ENCODE results near the gene GPC3. TPM values are rescaled to one million over a fixed set of nuclear protein-coding genes. Genes with fewer than 3 reads are reported as not detected.

Gene GPC3
- total and polyA plus RNA-seq, 2 experiments from 2014 or later: 36.8 to 60.1 TPM

GRCh38 chrX:133905305-133905704 is 80.1 kb downstream of the GPC3 start:
- DNase-seq (ENCODE audit: low spot score) (no peak), ATAC-seq (no peak)
- no peak overlapping the region for H3K27ac Mint-ChIP-seq
- H3K9me3 Mint-ChIP-seq: no peaks in the 10 kb centered on the region
- Histone ChIP-seq H4K20me1 (replicated peaks; ENCODE audit: insufficient read depth) (no peaks in the 10 kb centered on the region), H3K79me2 (replicated peaks; ENCODE audit: insufficient read depth) (no peaks in the 10 kb centered on the region), H3K4me2 (no peak overlapping the region), H3K27ac (ENCODE audit: low read depth) (no peak overlapping the region), H3K4me1 (ENCODE audit: insufficient read depth) (no peaks in the 10 kb centered on the region), H3K27me3 (ENCODE audit: insufficient read depth) (no peaks in the 10 kb centered on the region), H3K9me2 (ENCODE audit: insufficient read depth) (no peaks in the 10 kb centered on the region), H2AFZ (no peak overlapping the region), H3K36me3 (ENCODE audit: insufficient read depth) (no peaks in the 10 kb centered on the region), H3F3A (replicated peaks; ENCODE audit: low read depth) (no peaks in the 10 kb centered on the region), H3K4me3 (no peak overlapping the region)
- H3K4me3 Mint-ChIP-seq: no peak overlapping the region
- no peaks in the 10 kb centered on the region for H3K36me3 Mint-ChIP-seq (ENCODE audit: low read depth)
- TF ChIP-seq JUNB (IDR thresholded peaks at IDR 0.05; ENCODE audit: unreplicated experiment) (no peak), ZNF462 (CRISPR knock-in tag; IDR thresholded peaks at IDR 0.05) (no peak), NANOG (IDR thresholded peaks at IDR 0.05; ENCODE audit: borderline replicate concordance) (no peak), ZNF114 (CRISPR knock-in tag; IDR thresholded peaks at IDR 0.05) (no peak), ETS1 (IDR thresholded peaks at IDR 0.05) (no peak), EZH2phosphoT487 (IDR thresholded peaks at IDR 0.05; ENCODE audit: unreplicated experiment) (no peak), EZH2 (IDR thresholded peaks at IDR 0.05; ENCODE audit: low read depth, unreplicated experiment) (no peak), CTCF (conservative IDR thresholded peaks at IDR 0.05; ENCODE audit: low read depth in 2 of 2) (no peak), ZNF331 (CRISPR knock-in tag; IDR thresholded peaks at IDR 0.05; ENCODE audit: low read depth) (no peak), CREB1 (CRISPR knock-in tag; IDR thresholded peaks at IDR 0.05; ENCODE audit: low read depth) (no peak), POLR2AphosphoS5 (IDR thresholded peaks at IDR 0.05; ENCODE audit: low read depth) (no peak), STAT1 (IDR thresholded peaks at IDR 0.05; ENCODE audit: unreplicated experiment) (no peak)
- TF ChIP-seq, protein P1, sequence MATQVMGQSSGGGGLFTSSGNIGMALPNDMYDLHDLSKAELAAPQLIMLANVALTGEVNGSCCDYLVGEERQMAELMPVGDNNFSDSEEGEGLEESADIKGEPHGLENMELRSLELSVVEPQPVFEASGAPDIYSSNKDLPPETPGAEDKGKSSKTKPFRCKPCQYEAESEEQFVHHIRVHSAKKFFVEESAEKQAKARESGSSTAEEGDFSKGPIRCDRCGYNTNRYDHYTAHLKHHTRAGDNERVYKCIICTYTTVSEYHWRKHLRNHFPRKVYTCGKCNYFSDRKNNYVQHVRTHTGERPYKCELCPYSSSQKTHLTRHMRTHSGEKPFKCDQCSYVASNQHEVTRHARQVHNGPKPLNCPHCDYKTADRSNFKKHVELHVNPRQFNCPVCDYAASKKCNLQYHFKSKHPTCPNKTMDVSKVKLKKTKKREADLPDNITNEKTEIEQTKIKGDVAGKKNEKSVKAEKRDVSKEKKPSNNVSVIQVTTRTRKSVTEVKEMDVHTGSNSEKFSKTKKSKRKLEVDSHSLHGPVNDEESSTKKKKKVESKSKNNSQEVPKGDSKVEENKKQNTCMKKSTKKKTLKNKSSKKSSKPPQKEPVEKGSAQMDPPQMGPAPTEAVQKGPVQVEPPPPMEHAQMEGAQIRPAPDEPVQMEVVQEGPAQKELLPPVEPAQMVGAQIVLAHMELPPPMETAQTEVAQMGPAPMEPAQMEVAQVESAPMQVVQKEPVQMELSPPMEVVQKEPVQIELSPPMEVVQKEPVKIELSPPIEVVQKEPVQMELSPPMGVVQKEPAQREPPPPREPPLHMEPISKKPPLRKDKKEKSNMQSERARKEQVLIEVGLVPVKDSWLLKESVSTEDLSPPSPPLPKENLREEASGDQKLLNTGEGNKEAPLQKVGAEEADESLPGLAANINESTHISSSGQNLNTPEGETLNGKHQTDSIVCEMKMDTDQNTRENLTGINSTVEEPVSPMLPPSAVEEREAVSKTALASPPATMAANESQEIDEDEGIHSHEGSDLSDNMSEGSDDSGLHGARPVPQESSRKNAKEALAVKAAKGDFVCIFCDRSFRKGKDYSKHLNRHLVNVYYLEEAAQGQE (IDR thresholded peaks at IDR 0.05; ENCODE audit: unreplicated experiment): no peak
- no peaks in the 10 kb centered on the region for H3K4me1 Mint-ChIP-seq
- H3K27me3 Mint-ChIP-seq (ENCODE audit: insufficient read depth, low read depth, poor library complexity): no peaks in the 10 kb centered on the region

Data from GM23338 (cell line).